T-helper 9 cell (primary cell): Measurements from ENCODE around the gene NBEA.

Experiments used
- DNase-seq: peaks from one replicate; pipeline ENCODE4 v3.0.0-alpha.2; 2020

The NBEA gene

GRCh38 chr13:35687336-35687735 is 745.3 kb downstream of the NBEA start:
- DNase-seq, result no peak

- no peak for DNase-seq
Observed at GRCh38 chr13:35690581-35691207, 748.6 kb downstream of the NBEA start.

- no peak for DNase-seq
Observed at GRCh38 chr13:35693134-35693784, 751.2 kb downstream of the NBEA start.

- DNase-seq, result no peak
Observed at GRCh38 chr13:35694031-35694430, 752.0 kb downstream of the NBEA start.

GRCh38 chr13:35694549-35695447 is 752.7 kb downstream of the NBEA start:
- DNase-seq, result no peak

GRCh38 chr13:35695448-35695770 is 753.3 kb downstream of the NBEA start:
- no peak for DNase-seq

- DNase-seq, result no peak
Observed at GRCh38 chr13:35697186-35697730, 755.2 kb downstream of the NBEA start.

GRCh38 chr13:35698911-35699576 is 757.0 kb downstream of the NBEA start:
- no peak for DNase-seq

GRCh38 chr13:35699825-35700510 is 757.9 kb downstream of the NBEA start:
- no peak for DNase-seq

- DNase-seq, result no peak
Observed at GRCh38 chr13:35700671-35701070, 758.6 kb downstream of the NBEA start.

- DNase-seq, result no peak
Observed at GRCh38 chr13:35702316-35702715, 760.2 kb downstream of the NBEA start.

- DNase-seq, result no peak
Observed at GRCh38 chr13:35703061-35703460, 761.0 kb downstream of the NBEA start.

GRCh38 chr13:35704331-35704730 is 762.3 kb downstream of the NBEA start:
- no peak for DNase-seq

GRCh38 chr13:35706281-35706680 is 764.2 kb downstream of the NBEA start:
- no peak for DNase-seq

- no peak for DNase-seq
Observed at GRCh38 chr13:35706721-35707120, 764.7 kb downstream of the NBEA start.

- DNase-seq, result no peak
Observed at GRCh38 chr13:35711909-35712308, 769.8 kb downstream of the NBEA start.

- no peak for DNase-seq
Observed at GRCh38 chr13:35712907-35713761, 771.1 kb downstream of the NBEA start.

GRCh38 chr13:35714121-35714520 is 772.1 kb downstream of the NBEA start:
- DNase-seq, result no peak

GRCh38 chr13:35714588-35715377 is 772.7 kb downstream of the NBEA start:
- DNase-seq, result no peak

- DNase-seq, result no peak
Observed at GRCh38 chr13:35716186-35716585, 774.1 kb downstream of the NBEA start.

- no peak for DNase-seq
Observed at GRCh38 chr13:35716729-35717128, 774.7 kb downstream of the NBEA start.
